ENCODE data around the gene PLB1.

- TF ChIP-seq, protein P1, sequence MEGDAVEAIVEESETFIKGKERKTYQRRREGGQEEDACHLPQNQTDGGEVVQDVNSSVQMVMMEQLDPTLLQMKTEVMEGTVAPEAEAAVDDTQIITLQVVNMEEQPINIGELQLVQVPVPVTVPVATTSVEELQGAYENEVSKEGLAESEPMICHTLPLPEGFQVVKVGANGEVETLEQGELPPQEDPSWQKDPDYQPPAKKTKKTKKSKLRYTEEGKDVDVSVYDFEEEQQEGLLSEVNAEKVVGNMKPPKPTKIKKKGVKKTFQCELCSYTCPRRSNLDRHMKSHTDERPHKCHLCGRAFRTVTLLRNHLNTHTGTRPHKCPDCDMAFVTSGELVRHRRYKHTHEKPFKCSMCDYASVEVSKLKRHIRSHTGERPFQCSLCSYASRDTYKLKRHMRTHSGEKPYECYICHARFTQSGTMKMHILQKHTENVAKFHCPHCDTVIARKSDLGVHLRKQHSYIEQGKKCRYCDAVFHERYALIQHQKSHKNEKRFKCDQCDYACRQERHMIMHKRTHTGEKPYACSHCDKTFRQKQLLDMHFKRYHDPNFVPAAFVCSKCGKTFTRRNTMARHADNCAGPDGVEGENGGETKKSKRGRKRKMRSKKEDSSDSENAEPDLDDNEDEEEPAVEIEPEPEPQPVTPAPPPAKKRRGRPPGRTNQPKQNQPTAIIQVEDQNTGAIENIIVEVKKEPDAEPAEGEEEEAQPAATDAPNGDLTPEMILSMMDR (conservative IDR thresholded peaks at IDR 0.05; ENCODE audit: low read depth in 2 of 2), result no peak
- TF ChIP-seq CREB1 (CRISPR knock-in tag; IDR thresholded peaks at IDR 0.05; ENCODE audit: low read depth) (no peak), EZH2 (IDR thresholded peaks at IDR 0.05; ENCODE audit: low read depth, unreplicated experiment) (no peak), POLR2AphosphoS5 (IDR thresholded peaks at IDR 0.05; ENCODE audit: low read depth) (no peak), ZNF331 (CRISPR knock-in tag; IDR thresholded peaks at IDR 0.05; ENCODE audit: low read depth) (no peak), EZH2phosphoT487 (IDR thresholded peaks at IDR 0.05; ENCODE audit: unreplicated experiment) (no peak), STAT1 (IDR thresholded peaks at IDR 0.05; ENCODE audit: unreplicated experiment) (no peak), JUNB (IDR thresholded peaks at IDR 0.05; ENCODE audit: unreplicated experiment) (no peak), ZNF114 (CRISPR knock-in tag; IDR thresholded peaks at IDR 0.05) (no peak)
- TF ChIP-seq, protein P2, sequence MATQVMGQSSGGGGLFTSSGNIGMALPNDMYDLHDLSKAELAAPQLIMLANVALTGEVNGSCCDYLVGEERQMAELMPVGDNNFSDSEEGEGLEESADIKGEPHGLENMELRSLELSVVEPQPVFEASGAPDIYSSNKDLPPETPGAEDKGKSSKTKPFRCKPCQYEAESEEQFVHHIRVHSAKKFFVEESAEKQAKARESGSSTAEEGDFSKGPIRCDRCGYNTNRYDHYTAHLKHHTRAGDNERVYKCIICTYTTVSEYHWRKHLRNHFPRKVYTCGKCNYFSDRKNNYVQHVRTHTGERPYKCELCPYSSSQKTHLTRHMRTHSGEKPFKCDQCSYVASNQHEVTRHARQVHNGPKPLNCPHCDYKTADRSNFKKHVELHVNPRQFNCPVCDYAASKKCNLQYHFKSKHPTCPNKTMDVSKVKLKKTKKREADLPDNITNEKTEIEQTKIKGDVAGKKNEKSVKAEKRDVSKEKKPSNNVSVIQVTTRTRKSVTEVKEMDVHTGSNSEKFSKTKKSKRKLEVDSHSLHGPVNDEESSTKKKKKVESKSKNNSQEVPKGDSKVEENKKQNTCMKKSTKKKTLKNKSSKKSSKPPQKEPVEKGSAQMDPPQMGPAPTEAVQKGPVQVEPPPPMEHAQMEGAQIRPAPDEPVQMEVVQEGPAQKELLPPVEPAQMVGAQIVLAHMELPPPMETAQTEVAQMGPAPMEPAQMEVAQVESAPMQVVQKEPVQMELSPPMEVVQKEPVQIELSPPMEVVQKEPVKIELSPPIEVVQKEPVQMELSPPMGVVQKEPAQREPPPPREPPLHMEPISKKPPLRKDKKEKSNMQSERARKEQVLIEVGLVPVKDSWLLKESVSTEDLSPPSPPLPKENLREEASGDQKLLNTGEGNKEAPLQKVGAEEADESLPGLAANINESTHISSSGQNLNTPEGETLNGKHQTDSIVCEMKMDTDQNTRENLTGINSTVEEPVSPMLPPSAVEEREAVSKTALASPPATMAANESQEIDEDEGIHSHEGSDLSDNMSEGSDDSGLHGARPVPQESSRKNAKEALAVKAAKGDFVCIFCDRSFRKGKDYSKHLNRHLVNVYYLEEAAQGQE (IDR thresholded peaks at IDR 0.05; ENCODE audit: unreplicated experiment), result no peak
- TF ChIP-seq, protein P3, sequence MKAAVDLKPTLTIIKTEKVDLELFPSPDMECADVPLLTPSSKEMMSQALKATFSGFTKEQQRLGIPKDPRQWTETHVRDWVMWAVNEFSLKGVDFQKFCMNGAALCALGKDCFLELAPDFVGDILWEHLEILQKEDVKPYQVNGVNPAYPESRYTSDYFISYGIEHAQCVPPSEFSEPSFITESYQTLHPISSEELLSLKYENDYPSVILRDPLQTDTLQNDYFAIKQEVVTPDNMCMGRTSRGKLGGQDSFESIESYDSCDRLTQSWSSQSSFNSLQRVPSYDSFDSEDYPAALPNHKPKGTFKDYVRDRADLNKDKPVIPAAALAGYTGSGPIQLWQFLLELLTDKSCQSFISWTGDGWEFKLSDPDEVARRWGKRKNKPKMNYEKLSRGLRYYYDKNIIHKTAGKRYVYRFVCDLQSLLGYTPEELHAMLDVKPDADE (IDR thresholded peaks at IDR 0.05), result no peak
- TF ChIP-seq, protein P4, sequence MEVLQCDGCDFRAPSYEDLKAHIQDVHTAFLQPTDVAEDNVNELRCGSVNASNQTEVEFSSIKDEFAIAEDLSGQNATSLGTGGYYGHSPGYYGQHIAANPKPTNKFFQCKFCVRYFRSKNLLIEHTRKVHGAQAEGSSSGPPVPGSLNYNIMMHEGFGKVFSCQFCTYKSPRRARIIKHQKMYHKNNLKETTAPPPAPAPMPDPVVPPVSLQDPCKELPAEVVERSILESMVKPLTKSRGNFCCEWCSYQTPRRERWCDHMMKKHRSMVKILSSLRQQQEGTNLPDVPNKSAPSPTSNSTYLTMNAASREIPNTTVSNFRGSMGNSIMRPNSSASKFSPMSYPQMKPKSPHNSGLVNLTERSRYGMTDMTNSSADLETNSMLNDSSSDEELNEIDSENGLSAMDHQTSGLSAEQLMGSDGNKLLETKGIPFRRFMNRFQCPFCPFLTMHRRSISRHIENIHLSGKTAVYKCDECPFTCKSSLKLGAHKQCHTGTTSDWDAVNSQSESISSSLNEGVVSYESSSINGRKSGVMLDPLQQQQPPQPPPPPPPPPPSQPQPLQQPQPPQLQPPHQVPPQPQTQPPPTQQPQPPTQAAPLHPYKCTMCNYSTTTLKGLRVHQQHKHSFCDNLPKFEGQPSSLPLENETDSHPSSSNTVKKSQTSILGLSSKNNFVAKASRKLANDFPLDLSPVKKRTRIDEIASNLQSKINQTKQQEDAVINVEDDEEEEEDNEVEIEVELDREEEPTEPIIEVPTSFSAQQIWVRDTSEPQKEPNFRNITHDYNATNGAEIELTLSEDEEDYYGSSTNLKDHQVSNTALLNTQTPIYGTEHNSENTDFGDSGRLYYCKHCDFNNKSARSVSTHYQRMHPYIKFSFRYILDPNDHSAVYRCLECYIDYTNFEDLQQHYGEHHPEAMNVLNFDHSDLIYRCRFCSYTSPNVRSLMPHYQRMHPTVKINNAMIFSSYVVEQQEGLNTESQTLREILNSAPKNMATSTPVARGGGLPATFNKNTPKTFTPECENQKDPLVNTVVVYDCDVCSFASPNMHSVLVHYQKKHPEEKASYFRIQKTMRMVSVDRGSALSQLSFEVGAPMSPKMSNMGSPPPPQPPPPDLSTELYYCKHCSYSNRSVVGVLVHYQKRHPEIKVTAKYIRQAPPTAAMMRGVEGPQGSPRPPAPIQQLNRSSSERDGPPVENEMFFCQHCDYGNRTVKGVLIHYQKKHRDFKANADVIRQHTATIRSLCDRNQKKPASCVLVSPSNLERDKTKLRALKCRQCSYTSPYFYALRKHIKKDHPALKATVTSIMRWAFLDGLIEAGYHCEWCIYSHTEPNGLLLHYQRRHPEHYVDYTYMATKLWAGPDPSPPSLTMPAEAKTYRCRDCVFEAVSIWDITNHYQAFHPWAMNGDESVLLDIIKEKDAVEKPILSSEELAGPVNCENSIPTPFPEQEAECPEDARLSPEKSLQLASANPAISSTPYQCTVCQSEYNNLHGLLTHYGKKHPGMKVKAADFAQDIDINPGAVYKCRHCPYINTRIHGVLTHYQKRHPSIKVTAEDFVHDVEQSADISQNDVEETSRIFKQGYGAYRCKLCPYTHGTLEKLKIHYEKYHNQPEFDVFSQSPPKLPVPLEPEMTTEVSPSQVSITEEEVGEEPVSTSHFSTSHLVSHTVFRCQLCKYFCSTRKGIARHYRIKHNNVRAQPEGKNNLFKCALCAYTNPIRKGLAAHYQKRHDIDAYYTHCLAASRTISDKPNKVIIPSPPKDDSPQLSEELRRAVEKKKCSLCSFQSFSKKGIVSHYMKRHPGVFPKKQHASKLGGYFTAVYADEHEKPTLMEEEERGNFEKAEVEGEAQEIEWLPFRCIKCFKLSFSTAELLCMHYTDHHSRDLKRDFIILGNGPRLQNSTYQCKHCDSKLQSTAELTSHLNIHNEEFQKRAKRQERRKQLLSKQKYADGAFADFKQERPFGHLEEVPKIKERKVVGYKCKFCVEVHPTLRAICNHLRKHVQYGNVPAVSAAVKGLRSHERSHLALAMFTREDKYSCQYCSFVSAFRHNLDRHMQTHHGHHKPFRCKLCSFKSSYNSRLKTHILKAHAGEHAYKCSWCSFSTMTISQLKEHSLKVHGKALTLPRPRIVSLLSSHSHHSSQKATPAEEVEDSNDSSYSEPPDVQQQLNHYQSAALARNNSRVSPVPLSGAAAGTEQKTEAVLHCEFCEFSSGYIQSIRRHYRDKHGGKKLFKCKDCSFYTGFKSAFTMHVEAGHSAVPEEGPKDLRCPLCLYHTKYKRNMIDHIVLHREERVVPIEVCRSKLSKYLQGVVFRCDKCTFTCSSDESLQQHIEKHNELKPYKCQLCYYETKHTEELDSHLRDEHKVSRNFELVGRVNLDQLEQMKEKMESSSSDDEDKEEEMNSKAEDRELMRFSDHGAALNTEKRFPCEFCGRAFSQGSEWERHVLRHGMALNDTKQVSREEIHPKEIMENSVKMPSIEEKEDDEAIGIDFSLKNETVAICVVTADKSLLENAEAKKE (CRISPR knock-in tag; IDR thresholded peaks at IDR 0.05), result no peak
Observed at GRCh38 chr2:28546242-28546641, 50.4 kb downstream of the PLB1 start.
